ENCODE measurements around the gene PRCD. TPM values are rescaled to one million over a fixed set of nuclear protein-coding genes. Genes with fewer than 3 reads are reported as not detected.
"Not testable (repeated sequence)": the region's sequence is repeated elsewhere in the genome, so short reads cannot be mapped to it uniquely, and the experiment has no call there.

The PRCD gene
- total RNA-seq, 4 donors from 2014 or later = 0.57 to 11.2 (median 2.3) TPM

- H3K9me3 ChIP-seq = no peaks in the 10 kb centered on the region
- H3K36me3 ChIP-seq = no peaks in the 10 kb centered on the region
- 79 to 80% methylated on average over 1 to 10 of the region's 13 CpGs for WGBS, 2 donors (ENCODE audit: low coverage in 1 of 2)
- peaks cover 0 to 25% (median 0%) of the 10 kb centered on the region in 3 donors for H3K4me1 ChIP-seq
- TF ChIP-seq POLR2A (IDR thresholded peaks at IDR 0.05) = no peak
- no peak for TF ChIP-seq EP300 (IDR thresholded peaks at IDR 0.05)
- no peak for TF ChIP-seq CTCF (IDR thresholded peaks at IDR 0.05)
- TF ChIP-seq POLR2AphosphoS5 (IDR thresholded peaks at IDR 0.05) = no peak
- no peak overlapping the region for H3K27ac ChIP-seq
- ATAC-seq = no peak
- H3K4me3 ChIP-seq = no peak overlapping the region
- peaks cover 21% of the 10 kb centered on the region for H3K27me3 ChIP-seq
These were observed 28.0 kb upstream of the PRCD start for GRCh38 chr17:76511668-76512365.

GRCh38 chr17:76512366-76513305, 27.2 kb upstream of the PRCD start:
- 80 to 98% methylated on average over 1 to 5 of the region's 22 CpGs for WGBS, 2 donors (ENCODE audit: low coverage in 1 of 2)
- H3K9me3 ChIP-seq = no peaks in the 10 kb centered on the region
- no peak overlapping the region for H3K4me3 ChIP-seq
- H3K27me3 ChIP-seq = peaks cover 13% of the 10 kb centered on the region
- ATAC-seq = no peak
- H3K4me1 ChIP-seq = peaks cover 0 to 25% (median 0%) of the 10 kb centered on the region in 3 donors
- no peak overlapping the region for H3K27ac ChIP-seq
- no peaks in the 10 kb centered on the region for H3K36me3 ChIP-seq
- TF ChIP-seq EP300 (IDR thresholded peaks at IDR 0.05) (no peak), CTCF (IDR thresholded peaks at IDR 0.05) (no peak), POLR2AphosphoS5 (IDR thresholded peaks at IDR 0.05) (no peak), POLR2A (IDR thresholded peaks at IDR 0.05) (no peak)

DNA sequence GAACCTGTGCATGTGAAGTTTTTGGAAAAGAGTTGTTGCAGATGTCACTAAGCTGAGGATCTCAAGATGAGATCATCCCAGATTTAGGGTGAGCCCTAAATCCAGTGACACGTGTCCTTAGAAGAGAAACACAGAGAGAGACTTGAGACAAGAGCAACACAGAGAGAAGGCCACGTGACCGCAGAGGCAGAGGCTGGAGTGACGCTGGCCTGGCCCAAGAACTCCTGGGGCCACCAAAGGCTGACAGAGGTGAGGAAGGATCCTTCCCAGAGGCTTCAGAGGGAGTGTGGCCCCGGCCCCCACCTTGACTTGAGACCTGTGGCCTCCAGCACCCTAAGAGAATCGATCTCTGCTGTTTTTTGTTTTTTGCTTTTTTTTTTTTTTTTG, 26.5 kb upstream of the PRCD start:
- WGBS, 2 donors (ENCODE audit: low coverage in 1 of 2) = 72 to 80% methylated on average over 2 to 6 of the region's 6 CpGs
- Histone ChIP-seq H3K4me3 (no peak overlapping the region), H3K27me3 (peaks cover 8% of the 10 kb centered on the region), H3K36me3 (no peaks in the 10 kb centered on the region), H3K4me1 (peaks cover 0 to 25% (median 0%) of the 10 kb centered on the region in 3 donors), H3K27ac (no peak overlapping the region), H3K9me3 (no peaks in the 10 kb centered on the region)
- TF ChIP-seq POLR2AphosphoS5 (IDR thresholded peaks at IDR 0.05) = no peak
- TF ChIP-seq CTCF (IDR thresholded peaks at IDR 0.05) = no peak
- TF ChIP-seq POLR2A (IDR thresholded peaks at IDR 0.05) = no peak
- no peak for TF ChIP-seq EP300 (IDR thresholded peaks at IDR 0.05)
- no peak for ATAC-seq

DNA sequence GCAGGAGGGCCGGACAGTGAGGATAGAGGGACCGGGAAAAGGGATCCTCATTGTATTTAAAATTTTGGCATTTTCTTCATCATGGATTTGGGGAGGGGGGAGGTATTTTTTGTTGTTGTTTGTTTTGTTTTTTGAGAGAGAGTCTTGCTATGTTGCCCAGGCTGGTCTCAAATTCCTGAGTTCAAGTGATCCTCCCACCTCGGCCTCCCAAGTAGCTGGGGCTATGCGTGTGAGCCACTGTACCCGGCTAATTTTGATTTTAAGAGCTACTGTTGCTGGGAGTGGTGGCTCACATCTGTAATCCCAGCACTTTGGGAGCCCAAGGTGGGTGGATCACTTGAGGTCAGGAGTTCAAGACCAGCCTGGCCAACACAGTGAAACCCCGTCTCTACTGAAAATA, 25.5 kb upstream of the PRCD start:
- not testable (repeated sequence) for H3K4me3 ChIP-seq, ATAC-seq, H3K36me3 ChIP-seq, H3K9me3 ChIP-seq, H3K27ac ChIP-seq, H3K27me3 ChIP-seq
- 60% methylated on average over 1 of the region's 6 CpGs; no CpG with 5 or more reads in 1 of the 2 donors for WGBS, 2 donors (ENCODE audit: low coverage in 1 of 2)
- H3K4me1 ChIP-seq = peaks cover 0 to 25% (median 0%) of the 10 kb centered on the region in 3 donors

- ATAC-seq = peak; percentile 88
- H3K4me3 ChIP-seq = peak overlapping the region in 1 of 2 donors; percentile 30
- peaks cover 0 to 25% (median 0%) of the 10 kb centered on the region in 3 donors for H3K4me1 ChIP-seq
- 28 to 48% methylated on average over 10 to 21 of the region's 22 CpGs for WGBS, 2 donors (ENCODE audit: low coverage in 1 of 2)
- H3K27me3 ChIP-seq = peaks cover 12% of the 10 kb centered on the region
- H3K36me3 ChIP-seq = no peaks in the 10 kb centered on the region
- H3K27ac ChIP-seq = peak overlapping the region in 3 of 4 donors; percentile 58 to 73 (median 72)
- no peaks in the 10 kb centered on the region for H3K9me3 ChIP-seq
- TF ChIP-seq POLR2AphosphoS5 (IDR thresholded peaks at IDR 0.05) (peak; percentile 33), EP300 (IDR thresholded peaks at IDR 0.05) (no peak)
These were observed 24.4 kb upstream of the PRCD start for GRCh38 chr17:76515274-76515949.
